NT2/D1 (cell line): ENCODE results near the gene TBR1.

ENCODE experiments used
- SUZ12 ChIP-seq: IDR thresholded peaks from 2 replicates; pipeline ENCODE4 v1.6.1; 2011; ENCODE audit not compliant: insufficient read length, insufficient read depth; ENCODE audit errors: extremely low read depth
- YY1 ChIP-seq: IDR thresholded peaks from 2 replicates; pipeline ENCODE4 v1.6.1; 2011; ENCODE audit not compliant: insufficient read length, insufficient read depth
- ZNF274 ChIP-seq: IDR thresholded peaks from 2 replicates; pipeline ENCODE4 v1.6.1; 2011; ENCODE audit warnings: mild to moderate bottlenecking, low read depth, low read length

- TF ChIP-seq SUZ12 = no peak
- no peak for TF ChIP-seq ZNF274
- no peak for TF ChIP-seq YY1
Observed at GRCh38 chr2:161424394-161424769, 8.3 kb downstream of the TBR1 start.
